ENCODE measurements around the gene ARHGEF1.

ARHGEF1 gene

GRCh38 chr19:41917676-41918075 is 34.7 kb downstream of the ARHGEF1 start (continued):
- no peak for TF ChIP-seq PRDM6 (tag by site-specific recombination; IDR thresholded peaks at IDR 0.05)
- no peak for TF ChIP-seq ZNF239 (tag by site-specific recombination; IDR thresholded peaks at IDR 0.05)
- TF ChIP-seq ZNF585B (tag by site-specific recombination; IDR thresholded peaks at IDR 0.05): no peak
- TF ChIP-seq ZNF510 (tag by site-specific recombination; IDR thresholded peaks at IDR 0.05; ENCODE audit: insufficient replicate concordance): no peak
- TF ChIP-seq ZNF677 (tag by site-specific recombination; IDR thresholded peaks at IDR 0.05): no peak
- TF ChIP-seq ZSCAN23 (tag by site-specific recombination; IDR thresholded peaks at IDR 0.05): no peak
- no peak for TF ChIP-seq ZNF664 (tag by site-specific recombination; IDR thresholded peaks at IDR 0.05)

- H3K27ac ChIP-seq (ENCODE audit: extremely low read depth, low read depth, low read length): no peak overlapping the region
- H3K36me3 ChIP-seq (ENCODE audit: control insufficient read depth in 2 of 2, insufficient read depth in 1 of 2, low read length in 2 of 2): no peaks in the 10 kb centered on the region
- CTCF ChIA-PET: no interaction called here
- H3K4me1 ChIP-seq (ENCODE audit: control insufficient read depth, insufficient read depth, low read length): no peaks in the 10 kb centered on the region
- H3K4me3 ChIP-seq (ENCODE audit: low read depth, low read length): no peak overlapping the region
- POLR2A ChIA-PET: no interaction called here
- no peaks in the 10 kb centered on the region for H3K9me3 ChIP-seq (ENCODE audit: control insufficient read depth, insufficient read depth, low read depth, low read length)
- TF ChIP-seq REPIN1 (tag by site-specific recombination; IDR thresholded peaks at IDR 0.05; ENCODE audit: low read depth): no peak
- TF ChIP-seq ZIC2 (tag by site-specific recombination; IDR thresholded peaks at IDR 0.05): no peak
- TF ChIP-seq ZBTB26 (tag by site-specific recombination; optimal IDR thresholded peaks at IDR 0.05): no peak
- no peak for TF ChIP-seq TCF7L2 (IDR thresholded peaks at IDR 0.05; ENCODE audit: borderline replicate concordance, low read depth, low read length)
- TF ChIP-seq ZSCAN4 (tag by site-specific recombination; IDR thresholded peaks at IDR 0.05): peak; percentile 8; the same call in 1 of the 2 replicates
- no peak for TF ChIP-seq ZNF140 (tag by site-specific recombination; IDR thresholded peaks at IDR 0.05)
- TF ChIP-seq ZNF19 (tag by site-specific recombination; IDR thresholded peaks at IDR 0.05; ENCODE audit: low read depth): no peak
- TF ChIP-seq ZNF423 (tag by site-specific recombination; IDR thresholded peaks at IDR 0.05): no peak
- no peak for TF ChIP-seq ZNF404 (tag by site-specific recombination; IDR thresholded peaks at IDR 0.05)
- TF ChIP-seq ZNF510 (tag by site-specific recombination; IDR thresholded peaks at IDR 0.05; ENCODE audit: insufficient replicate concordance): no peak
- no peak for TF ChIP-seq ZNF623 (tag by site-specific recombination; IDR thresholded peaks at IDR 0.05)
- 0 out of 2 replicates have a peak, but pooled peaks have one; percentile 53 for TF ChIP-seq ZNF148 (tag by site-specific recombination; IDR thresholded peaks at IDR 0.05; ENCODE audit: borderline replicate concordance)
- no peak for TF ChIP-seq ZNF280C (tag by site-specific recombination; IDR thresholded peaks at IDR 0.05)
- no peak for TF ChIP-seq ZNF274 (IDR thresholded peaks at IDR 0.05; ENCODE audit: low read length)
- TF ChIP-seq ZNF274 (tag by site-specific recombination; IDR thresholded peaks at IDR 0.05; ENCODE audit: borderline replicate concordance): peak; percentile 9; the same call in 1 of the 2 replicates
- no peak for TF ChIP-seq ZNF169 (tag by site-specific recombination; IDR thresholded peaks at IDR 0.05)
- no peak for TF ChIP-seq ZNF521 (tag by site-specific recombination; IDR thresholded peaks at IDR 0.05)
- no peak for TF ChIP-seq INSM2 (tag by site-specific recombination; IDR thresholded peaks at IDR 0.05)
These were observed 35.1 kb downstream of the ARHGEF1 start for GRCh38 chr19:41918095-41918494.
